ENCODE data around the gene POLR2J2.
"Not testable (repeated sequence)": the region's sequence is repeated elsewhere in the genome, so short reads cannot be mapped to it uniquely, and the experiment has no call there.

POLR2J2 gene

DNA sequence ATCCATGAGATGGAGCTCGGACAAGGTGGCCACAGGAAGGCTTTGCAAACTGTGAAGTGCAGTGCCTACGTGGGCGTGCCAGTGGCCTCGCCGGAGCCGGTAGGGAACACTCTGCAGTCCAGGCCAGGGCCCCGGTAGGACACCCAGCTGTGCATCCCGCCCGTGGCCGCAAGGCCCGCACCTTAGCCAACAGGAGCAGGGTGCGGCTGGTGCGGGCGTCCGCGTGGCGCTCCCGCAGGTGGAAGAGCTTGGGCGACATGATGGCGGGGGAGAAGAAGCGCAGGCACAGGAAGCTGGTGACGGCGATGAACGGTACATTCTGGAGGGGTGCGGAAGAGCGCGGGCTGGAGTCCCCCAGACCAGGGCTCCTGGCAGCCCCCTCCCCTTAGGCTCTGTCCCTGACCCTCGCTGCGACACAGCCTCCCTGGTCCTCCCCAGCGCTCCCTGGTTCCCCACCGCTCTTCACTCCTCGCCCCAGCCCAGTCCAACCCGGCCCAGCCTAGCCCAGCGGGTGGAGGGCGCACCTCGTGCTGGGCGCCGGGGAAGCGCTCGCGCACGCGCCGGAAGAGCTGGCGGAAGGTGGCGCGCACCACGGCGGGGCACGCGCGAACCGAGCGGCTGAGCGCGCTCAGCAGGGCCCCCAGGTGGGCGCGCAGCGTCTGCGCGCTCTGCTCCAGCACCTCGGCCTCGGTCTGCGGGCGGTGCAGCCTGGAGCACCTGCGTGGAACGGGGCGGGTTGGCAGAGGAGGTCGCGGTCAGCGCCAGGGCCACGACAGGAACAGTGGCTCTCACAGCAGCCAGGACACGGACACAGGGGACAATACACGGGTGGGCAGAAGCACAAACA, 18.2 kb upstream of the POLR2J2 start:
- not testable (repeated sequence) for H3K36me3 ChIP-seq (replicated peaks in 1 of 2; ENCODE audit: control insufficient read depth in 2 of 2, insufficient read depth in 2 of 2, low read length in 2 of 2); H4K91ac ChIP-seq (ENCODE audit: low read depth, low read length, poor library complexity); H3K4me3 ChIP-seq (ENCODE audit: low read length in 2 of 2); H3K4ac ChIP-seq (ENCODE audit: low read length); H3K23ac ChIP-seq (ENCODE audit: low read depth, low read length, poor library complexity); H2AFZ ChIP-seq (ENCODE audit: low read length); H2BK120ac ChIP-seq (ENCODE audit: low read depth, low read length); H3K18ac ChIP-seq (ENCODE audit: low read length); H2BK15ac ChIP-seq (ENCODE audit: low read length); H4K8ac ChIP-seq (ENCODE audit: low read depth, low read length); H3K79me1 ChIP-seq (ENCODE audit: low read depth, low read length); H2AK5ac ChIP-seq (ENCODE audit: low read depth, low read length); H3K9me3 ChIP-seq (replicated peaks in 1 of 2; ENCODE audit: control insufficient read depth in 2 of 2, insufficient read depth in 1 of 2, low read depth in 1 of 2, low read length in 2 of 2); H2BK12ac ChIP-seq (ENCODE audit: low read length); H3K9ac ChIP-seq (ENCODE audit: low read depth, low read length, poor library complexity); H3K27me3 ChIP-seq (ENCODE audit: control insufficient read depth in 3 of 3, insufficient read depth in 3 of 3, low read depth in 1 of 3, low read length in 3 of 3); H3K4me1 ChIP-seq (ENCODE audit: control insufficient read depth in 2 of 2, insufficient read depth in 1 of 2, low read depth in 1 of 2, low read length in 2 of 2); DNase-seq (ENCODE audit: low spot score); H2BK5ac ChIP-seq (ENCODE audit: low read length); H3K27ac ChIP-seq (replicated peaks; ENCODE audit: low read length); H3K14ac ChIP-seq (ENCODE audit: low read length)
- peak overlapping the region; percentile 25 for H3K4me2 ChIP-seq (ENCODE audit: insufficient read depth, low read length, poor library complexity, severe bottlenecking)
- no CpG with 5 or more reads among the region's 74 CpGs for WGBS, 2 donors (ENCODE audit: extremely low coverage in 2 of 2, insufficient read length in 2 of 2, insufficient replicate concordance in 1 of 2)

DNA sequence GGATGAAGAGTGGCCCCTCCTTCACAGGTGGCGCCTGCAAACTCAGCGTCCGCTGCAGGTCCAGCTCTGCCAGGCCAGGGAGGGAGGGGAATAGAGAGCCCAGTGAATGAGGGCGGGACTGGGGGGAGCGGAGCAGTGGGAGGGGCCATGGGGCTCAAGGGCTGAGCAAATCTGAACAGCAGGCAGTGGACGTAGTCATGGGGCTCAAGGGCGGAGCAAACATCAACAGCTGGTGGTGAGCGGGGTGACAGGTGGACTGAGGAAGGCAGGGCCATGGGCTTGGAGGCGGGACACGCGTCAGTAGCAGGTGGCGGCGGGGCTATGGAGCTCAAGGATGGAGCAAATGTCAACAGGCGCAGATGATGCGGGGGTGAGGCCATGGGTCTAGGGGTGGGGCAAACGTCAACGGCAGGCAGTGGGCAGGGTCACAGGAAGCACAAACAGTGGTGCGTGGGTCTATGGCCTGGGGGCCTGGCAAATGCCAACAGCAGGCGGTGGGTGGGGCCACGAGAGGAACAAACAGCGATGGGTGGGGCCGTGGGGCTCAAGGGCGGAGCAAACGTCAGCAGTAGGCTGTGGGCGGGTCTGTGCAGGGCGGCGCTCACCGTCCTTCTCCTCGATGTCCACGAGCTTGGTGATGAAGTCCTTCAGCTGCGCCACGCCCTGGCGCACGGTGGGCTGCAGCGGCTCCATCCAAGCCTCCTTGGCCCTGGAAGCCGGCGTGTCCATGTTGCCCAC, 17.0 kb upstream of the POLR2J2 start:
- not testable (repeated sequence) for H2AK5ac ChIP-seq (ENCODE audit: low read depth, low read length); H2BK15ac ChIP-seq (ENCODE audit: low read length); H2BK12ac ChIP-seq (ENCODE audit: low read length); H3K9me3 ChIP-seq (replicated peaks in 1 of 2; ENCODE audit: control insufficient read depth in 2 of 2, insufficient read depth in 1 of 2, low read depth in 1 of 2, low read length in 2 of 2); DNase-seq (ENCODE audit: low spot score); H3K27ac ChIP-seq (replicated peaks; ENCODE audit: low read length); H4K8ac ChIP-seq (ENCODE audit: low read depth, low read length); H3K4me3 ChIP-seq (ENCODE audit: low read length in 2 of 2); H3K79me1 ChIP-seq (ENCODE audit: low read depth, low read length); H3K9ac ChIP-seq (ENCODE audit: low read depth, low read length, poor library complexity); H2BK120ac ChIP-seq (ENCODE audit: low read depth, low read length); H4K91ac ChIP-seq (ENCODE audit: low read depth, low read length, poor library complexity); H3K23ac ChIP-seq (ENCODE audit: low read depth, low read length, poor library complexity); H3K18ac ChIP-seq (ENCODE audit: low read length); H3K4ac ChIP-seq (ENCODE audit: low read length); H3K27me3 ChIP-seq (ENCODE audit: control insufficient read depth in 3 of 3, insufficient read depth in 3 of 3, low read depth in 1 of 3, low read length in 3 of 3); H3K36me3 ChIP-seq (replicated peaks in 1 of 2; ENCODE audit: control insufficient read depth in 2 of 2, insufficient read depth in 2 of 2, low read length in 2 of 2); H3K14ac ChIP-seq (ENCODE audit: low read length); H3K4me1 ChIP-seq (ENCODE audit: control insufficient read depth in 2 of 2, insufficient read depth in 1 of 2, low read depth in 1 of 2, low read length in 2 of 2); H2BK5ac ChIP-seq (ENCODE audit: low read length); H2AFZ ChIP-seq (ENCODE audit: low read length); H3K4me2 ChIP-seq (ENCODE audit: insufficient read depth, low read length, poor library complexity, severe bottlenecking)
- WGBS, 2 donors (ENCODE audit: extremely low coverage in 2 of 2, insufficient read length in 2 of 2, insufficient replicate concordance in 1 of 2) = no CpG with 5 or more reads among the region's 37 CpGs

DNA sequence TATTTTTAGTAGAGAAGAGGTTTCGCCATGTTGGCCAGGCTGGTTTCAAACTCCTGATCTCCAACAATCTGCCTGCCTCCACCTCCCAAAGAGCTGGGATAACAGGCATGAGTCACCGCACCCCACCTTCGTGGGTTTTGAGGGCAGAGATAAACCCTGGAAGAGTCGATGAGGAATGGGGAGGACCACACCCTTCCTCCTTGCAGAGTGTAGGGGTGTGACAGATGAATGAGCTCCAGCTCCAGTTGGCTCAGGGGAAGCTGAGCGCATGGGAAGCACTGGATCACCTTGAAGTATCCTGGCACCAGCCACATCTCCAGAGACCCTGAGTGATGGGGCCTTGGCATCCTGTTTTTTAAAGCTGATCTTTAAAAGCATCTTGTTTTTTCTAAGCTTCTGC, 11.1 kb upstream of the POLR2J2 start:
- not testable (repeated sequence) for H3K4me2 ChIP-seq (ENCODE audit: insufficient read depth, low read length, poor library complexity, severe bottlenecking); H2BK5ac ChIP-seq (ENCODE audit: low read length); H3K14ac ChIP-seq (ENCODE audit: low read length); DNase-seq (ENCODE audit: low spot score); H4K8ac ChIP-seq (ENCODE audit: low read depth, low read length); H2BK12ac ChIP-seq (ENCODE audit: low read length); H2AFZ ChIP-seq (ENCODE audit: low read length); H3K4me3 ChIP-seq (ENCODE audit: low read length in 2 of 2); H3K27me3 ChIP-seq (ENCODE audit: control insufficient read depth in 3 of 3, insufficient read depth in 3 of 3, low read depth in 1 of 3, low read length in 3 of 3); H2AK5ac ChIP-seq (ENCODE audit: low read depth, low read length); H3K4me1 ChIP-seq (ENCODE audit: control insufficient read depth in 2 of 2, insufficient read depth in 1 of 2, low read depth in 1 of 2, low read length in 2 of 2); H3K36me3 ChIP-seq (replicated peaks in 1 of 2; ENCODE audit: control insufficient read depth in 2 of 2, insufficient read depth in 2 of 2, low read length in 2 of 2); H2BK120ac ChIP-seq (ENCODE audit: low read depth, low read length); H3K23ac ChIP-seq (ENCODE audit: low read depth, low read length, poor library complexity); H3K9me3 ChIP-seq (replicated peaks in 1 of 2; ENCODE audit: control insufficient read depth in 2 of 2, insufficient read depth in 1 of 2, low read depth in 1 of 2, low read length in 2 of 2); H3K18ac ChIP-seq (ENCODE audit: low read length); H3K9ac ChIP-seq (ENCODE audit: low read depth, low read length, poor library complexity); H3K79me1 ChIP-seq (ENCODE audit: low read depth, low read length); H4K91ac ChIP-seq (ENCODE audit: low read depth, low read length, poor library complexity); H3K27ac ChIP-seq (replicated peaks; ENCODE audit: low read length); H3K4ac ChIP-seq (ENCODE audit: low read length); H2BK15ac ChIP-seq (ENCODE audit: low read length)
- no CpG with 5 or more reads among the region's 5 CpGs for WGBS, 2 donors (ENCODE audit: extremely low coverage in 2 of 2, insufficient read length in 2 of 2, insufficient replicate concordance in 1 of 2)

DNA sequence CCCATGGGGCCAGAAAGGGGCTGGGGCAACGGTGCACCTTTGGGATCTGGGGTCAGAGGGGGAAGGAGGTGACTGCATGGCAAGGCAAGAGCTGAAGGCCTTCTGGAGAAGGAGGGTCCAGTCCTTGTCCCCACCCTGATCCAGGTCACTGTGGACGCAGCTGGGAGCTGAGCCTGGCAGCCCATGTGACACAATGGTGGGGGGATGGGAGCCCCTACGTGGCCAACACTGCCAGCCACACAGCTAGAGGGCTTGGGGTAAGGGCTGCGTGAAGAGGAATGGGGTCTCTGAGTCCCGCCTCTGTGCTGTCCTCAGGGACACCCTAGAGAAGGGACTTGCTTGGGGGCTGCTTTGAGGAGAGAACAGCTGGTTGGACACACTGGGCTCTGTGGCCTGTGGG, 9.3 kb upstream of the POLR2J2 start:
- not testable (repeated sequence) for H2BK120ac ChIP-seq (ENCODE audit: low read depth, low read length); H3K18ac ChIP-seq (ENCODE audit: low read length); H2BK5ac ChIP-seq (ENCODE audit: low read length); H3K36me3 ChIP-seq (replicated peaks in 1 of 2; ENCODE audit: control insufficient read depth in 2 of 2, insufficient read depth in 2 of 2, low read length in 2 of 2); H4K91ac ChIP-seq (ENCODE audit: low read depth, low read length, poor library complexity); H3K9ac ChIP-seq (ENCODE audit: low read depth, low read length, poor library complexity); H3K4ac ChIP-seq (ENCODE audit: low read length); H3K27me3 ChIP-seq (ENCODE audit: control insufficient read depth in 3 of 3, insufficient read depth in 3 of 3, low read depth in 1 of 3, low read length in 3 of 3); DNase-seq (ENCODE audit: low spot score); H3K14ac ChIP-seq (ENCODE audit: low read length); H3K4me1 ChIP-seq (ENCODE audit: control insufficient read depth in 2 of 2, insufficient read depth in 1 of 2, low read depth in 1 of 2, low read length in 2 of 2); H3K79me1 ChIP-seq (ENCODE audit: low read depth, low read length); H3K9me3 ChIP-seq (replicated peaks in 1 of 2; ENCODE audit: control insufficient read depth in 2 of 2, insufficient read depth in 1 of 2, low read depth in 1 of 2, low read length in 2 of 2); H3K23ac ChIP-seq (ENCODE audit: low read depth, low read length, poor library complexity); H3K4me2 ChIP-seq (ENCODE audit: insufficient read depth, low read length, poor library complexity, severe bottlenecking); H4K8ac ChIP-seq (ENCODE audit: low read depth, low read length); H2AK5ac ChIP-seq (ENCODE audit: low read depth, low read length); H3K27ac ChIP-seq (replicated peaks; ENCODE audit: low read length); H3K4me3 ChIP-seq (ENCODE audit: low read length in 2 of 2); H2AFZ ChIP-seq (ENCODE audit: low read length); H2BK15ac ChIP-seq (ENCODE audit: low read length); H2BK12ac ChIP-seq (ENCODE audit: low read length)
- no CpG with 5 or more reads among the region's 5 CpGs for WGBS, 2 donors (ENCODE audit: extremely low coverage in 2 of 2, insufficient read length in 2 of 2, insufficient replicate concordance in 1 of 2)

Measured in neuronal stem cell (in vitro differentiated cells).